Activated naive CD4-positive, alpha-beta T cell treated with anti-CD3 and anti-CD28 coated beads, Interleukin-2, amount 50 U/mL, for 24 hours (primary cell): ENCODE measurements around the gene RNF4.
"Not testable (repeated sequence)": the region's sequence is repeated elsewhere in the genome, so short reads cannot be mapped to it uniquely, and the experiment has no call there.

Experiments
- H3K27ac Mint-ChIP-seq: one replicate; pipeline ENCODE4 v1.8.0; 2021; ENCODE audit warnings: mild to moderate bottlenecking, mixed read lengths
- H3K27me3 Mint-ChIP-seq: one replicate; pipeline ENCODE4 v1.8.0; 2021; ENCODE audit warnings: mixed read lengths
- H3K36me3 Mint-ChIP-seq: one replicate; pipeline ENCODE4 v1.8.0; 2021; ENCODE audit warnings: mixed read lengths
- H3K4me1 Mint-ChIP-seq: one replicate; pipeline ENCODE4 v1.8.0; 2021; ENCODE audit warnings: mixed read lengths
- H3K4me3 Mint-ChIP-seq: one replicate; pipeline ENCODE4 v1.8.0; 2021; ENCODE audit warnings: mild to moderate bottlenecking, mixed read lengths
- H3K9me3 Mint-ChIP-seq: one replicate; pipeline ENCODE4 v1.8.0; 2021; ENCODE audit warnings: mixed read lengths

Gene RNF4

GRCh38 chr4:2462218-2462991 lies 6.5 kb upstream of the RNF4 start:
- Mint-ChIP-seq H3K9me3 (no peaks in the 10 kb centered on the region), H3K4me1 (peaks cover 20% of the 10 kb centered on the region), H3K27ac (no peak overlapping the region)

GRCh38 chr4:2462992-2463762 lies 5.7 kb upstream of the RNF4 start:
- no peaks in the 10 kb centered on the region for H3K9me3 Mint-ChIP-seq
- H3K4me1 Mint-ChIP-seq = peaks cover 22% of the 10 kb centered on the region
- peak overlapping the region; percentile 68 for H3K4me3 Mint-ChIP-seq
- H3K27ac Mint-ChIP-seq = no peak overlapping the region
- peaks cover 2% of the 10 kb centered on the region for H3K27me3 Mint-ChIP-seq
- no peaks in the 10 kb centered on the region for H3K36me3 Mint-ChIP-seq

More at GRCh38 chr4:2462218-2462991, 6.5 kb upstream of the RNF4 start:
- Mint-ChIP-seq H3K4me3 (peak overlapping the region; percentile 85), H3K27me3 (peaks cover 2% of the 10 kb centered on the region), H3K36me3 (no peaks in the 10 kb centered on the region)

- Mint-ChIP-seq H3K27ac (no peak overlapping the region), H3K4me1 (peaks cover 23% of the 10 kb centered on the region), H3K4me3 (no peak overlapping the region), H3K9me3 (no peaks in the 10 kb centered on the region), H3K27me3 (peaks cover 2% of the 10 kb centered on the region), H3K36me3 (no peaks in the 10 kb centered on the region)
These were observed 3.9 kb upstream of the RNF4 start for GRCh38 chr4:2465032-2465431.

GRCh38 chr4:2465544-2465943 lies 3.4 kb upstream of the RNF4 start:
- not testable (repeated sequence) for H3K36me3 Mint-ChIP-seq, H3K9me3 Mint-ChIP-seq, H3K27me3 Mint-ChIP-seq, H3K27ac Mint-ChIP-seq
- Mint-ChIP-seq H3K4me1 (peaks cover 26% of the 10 kb centered on the region), H3K4me3 (peak overlapping the region; percentile 16)

- Mint-ChIP-seq H3K36me3 (peaks cover 4% of the 10 kb centered on the region), H3K9me3 (no peaks in the 10 kb centered on the region), H3K27ac (peak overlapping the region; percentile 96), H3K4me1 (peaks cover 45% of the 10 kb centered on the region), H3K4me3 (peak overlapping the region; percentile 97), H3K27me3 (no peaks in the 10 kb centered on the region)
These were observed 482 bp downstream of the RNF4 start for GRCh38 chr4:2469192-2469984.

- Mint-ChIP-seq H3K9me3 (no peaks in the 10 kb centered on the region), H3K27me3 (no peaks in the 10 kb centered on the region), H3K36me3 (peaks cover 4% of the 10 kb centered on the region), H3K4me3 (peak overlapping the region; percentile 97), H3K4me1 (peaks cover 54% of the 10 kb centered on the region), H3K27ac (peak overlapping the region; percentile 96)
These were observed 1.9 kb downstream of the RNF4 start for GRCh38 chr4:2470791-2471190.

- Mint-ChIP-seq H3K9me3 (no peaks in the 10 kb centered on the region), H3K27me3 (no peaks in the 10 kb centered on the region), H3K36me3 (peaks cover 7% of the 10 kb centered on the region), H3K4me3 (peak overlapping the region; percentile 97), H3K4me1 (peaks cover 58% of the 10 kb centered on the region), H3K27ac (peak overlapping the region; percentile 65)
These were observed 3.3 kb downstream of the RNF4 start for GRCh38 chr4:2472187-2472586.

GRCh38 chr4:2478229-2478628 lies 9.3 kb downstream of the RNF4 start:
- Mint-ChIP-seq H3K4me1 (peaks cover 81% of the 10 kb centered on the region), H3K9me3 (no peaks in the 10 kb centered on the region), H3K27ac (no peak overlapping the region), H3K36me3 (peaks cover 6% of the 10 kb centered on the region), H3K4me3 (peak overlapping the region; percentile 9), H3K27me3 (no peaks in the 10 kb centered on the region)

GRCh38 chr4:2480649-2481048 lies 11.7 kb downstream of the RNF4 start:
- Mint-ChIP-seq H3K36me3 (peaks cover 6% of the 10 kb centered on the region), H3K27ac (peak overlapping the region; percentile 56), H3K4me3 (peak overlapping the region; percentile 59)

GRCh38 chr4:2482192-2482591 lies 13.3 kb downstream of the RNF4 start:
- H3K27ac Mint-ChIP-seq = no peak overlapping the region
- H3K4me3 Mint-ChIP-seq = peak overlapping the region; percentile 65
- no peaks in the 10 kb centered on the region for H3K9me3 Mint-ChIP-seq
- H3K4me1 Mint-ChIP-seq = peaks cover 92% of the 10 kb centered on the region
- no peaks in the 10 kb centered on the region for H3K27me3 Mint-ChIP-seq
- peaks cover 3% of the 10 kb centered on the region for H3K36me3 Mint-ChIP-seq

More at GRCh38 chr4:2480649-2481048, 11.7 kb downstream of the RNF4 start:
- Mint-ChIP-seq H3K27me3 (no peaks in the 10 kb centered on the region), H3K4me1 (peaks cover 91% of the 10 kb centered on the region), H3K9me3 (no peaks in the 10 kb centered on the region)

GRCh38 chr4:2482693-2483092 lies 13.8 kb downstream of the RNF4 start:
- Mint-ChIP-seq H3K4me1 (peaks cover 92% of the 10 kb centered on the region), H3K4me3 (peak overlapping the region; percentile 65), H3K36me3 (peaks cover 3% of the 10 kb centered on the region), H3K9me3 (no peaks in the 10 kb centered on the region), H3K27me3 (no peaks in the 10 kb centered on the region), H3K27ac (peak overlapping the region; percentile 76)

- peak overlapping the region; percentile 65 for H3K4me3 Mint-ChIP-seq
- peaks cover 3% of the 10 kb centered on the region for H3K36me3 Mint-ChIP-seq
- peaks cover 92% of the 10 kb centered on the region for H3K4me1 Mint-ChIP-seq
- H3K9me3 Mint-ChIP-seq = no peaks in the 10 kb centered on the region
- H3K27ac Mint-ChIP-seq = peak overlapping the region; percentile 76
- no peaks in the 10 kb centered on the region for H3K27me3 Mint-ChIP-seq
These were observed 14.3 kb downstream of the RNF4 start for GRCh38 chr4:2483237-2483636.

- no peaks in the 10 kb centered on the region for H3K9me3 Mint-ChIP-seq
- H3K4me1 Mint-ChIP-seq = peaks cover 85% of the 10 kb centered on the region
- H3K36me3 Mint-ChIP-seq = peaks cover 2% of the 10 kb centered on the region
- H3K27ac Mint-ChIP-seq = peak overlapping the region; percentile 76
- peak overlapping the region; percentile 40 for H3K4me3 Mint-ChIP-seq
- no peaks in the 10 kb centered on the region for H3K27me3 Mint-ChIP-seq
These were observed 15.3 kb downstream of the RNF4 start for GRCh38 chr4:2484185-2484584.

- Mint-ChIP-seq H3K36me3 (peaks cover 3% of the 10 kb centered on the region), H3K9me3 (no peaks in the 10 kb centered on the region), H3K27me3 (no peaks in the 10 kb centered on the region), H3K4me3 (peak overlapping the region; percentile 69), H3K4me1 (peaks cover 80% of the 10 kb centered on the region), H3K27ac (peak overlapping the region; percentile 44)
These were observed 16.1 kb downstream of the RNF4 start for GRCh38 chr4:2484993-2485392.

- H3K27ac Mint-ChIP-seq = peak overlapping the region; percentile 43
These were observed 17.1 kb downstream of the RNF4 start for GRCh38 chr4:2485956-2486355.

More at GRCh38 chr4:2485956-2486355, 17.1 kb downstream of the RNF4 start:
- Mint-ChIP-seq H3K36me3 (peaks cover 9% of the 10 kb centered on the region), H3K4me1 (peaks cover 80% of the 10 kb centered on the region), H3K9me3 (no peaks in the 10 kb centered on the region), H3K27me3 (no peaks in the 10 kb centered on the region), H3K4me3 (peak overlapping the region; percentile 39)
